OCI-LY1 (cell line): ENCODE data around the gene CIAPIN1.

ENCODE experiments used
- H2AFZ ChIP-seq: fragments of 200-600 bp; sonication (generic), shearing (Covaris generic); 2 replicates; pipeline ENCODE4 v1.6.0; 2014; ENCODE audit warnings: antibody characterized with exemption, mild to moderate bottlenecking, low read length
- H3F3A ChIP-seq: fragments of 200-600 bp; sonication (generic), shearing (Covaris generic); 2 replicates; pipeline ENCODE4 v1.6.0; 2014; ENCODE audit warnings: mild to moderate bottlenecking, antibody characterized with exemption, low read length, moderate library complexity; ENCODE audit not compliant: insufficient read depth
- H3K27ac ChIP-seq: fragments of 200-600 bp; sonication (generic); 2 replicates; pipeline ENCODE4 v1.5.1; 2014; ENCODE audit warnings: low read length, mixed run types, mild to moderate bottlenecking, low read depth; ENCODE audit not compliant: poor library complexity, severe bottlenecking
- H3K27me3 ChIP-seq: fragments of 200-600 bp; sonication (generic); 2 replicates; pipeline ENCODE4 v1.6.0; 2014; ENCODE audit warnings: antibody characterized with exemption, mild to moderate bottlenecking, low read length, moderate library complexity; ENCODE audit not compliant: insufficient read depth
- H3K36me3 ChIP-seq: fragments of 200-600 bp; sonication (generic); 2 replicates; pipeline ENCODE4 v1.6.1; 2014; ENCODE audit warnings: mild to moderate bottlenecking, antibody characterized with exemption, low read length, moderate library complexity, mixed read lengths; ENCODE audit not compliant: insufficient read depth
- H3K4me1 ChIP-seq: fragments of 200-600 bp; sonication (generic); 2 replicates; pipeline ENCODE4 v1.5.1; 2014; ENCODE audit warnings: mild to moderate bottlenecking, low read length, moderate library complexity; ENCODE audit not compliant: insufficient read depth, severe bottlenecking
- H3K4me2 ChIP-seq: fragments of 200-600 bp; sonication (generic), shearing (Covaris generic); 2 replicates; pipeline ENCODE4 v1.6.1; 2014; ENCODE audit warnings: low read length
- H3K4me3 ChIP-seq: fragments of 200-600 bp; sonication (generic); 2 replicates; pipeline ENCODE4 v1.5.1; 2014; ENCODE audit warnings: low read length, low read depth, mild to moderate bottlenecking, mixed read lengths; ENCODE audit not compliant: poor library complexity, severe bottlenecking
- H3K79me2 ChIP-seq: fragments of 200-600 bp; shearing (Covaris generic); 2 replicates; pipeline ENCODE4 v1.6.1; 2016; ENCODE audit warnings: mixed run types, low read length, mixed read lengths; ENCODE audit not compliant: insufficient read depth
- H3K9ac ChIP-seq: fragments of 200-600 bp; sonication (generic), shearing (Covaris generic); 2 replicates; pipeline ENCODE4 v1.6.1; 2014; ENCODE audit warnings: mild to moderate bottlenecking, low read length, mixed read lengths
- H3K9me2 ChIP-seq: fragments of 200-600 bp; sonication (generic), shearing (Covaris generic); 2 replicates; pipeline ENCODE4 v1.6.1; 2014; ENCODE audit warnings: low read depth, mild to moderate bottlenecking, low read length, mixed read lengths
- H3K9me3 ChIP-seq: fragments of 200-600 bp; shearing (Covaris generic); 2 replicates; pipeline ENCODE4 v1.6.1; 2014; ENCODE audit warnings: low read length, mixed read lengths
- H4K20me1 ChIP-seq: fragments of 200-600 bp; sonication (generic), shearing (Covaris generic); 2 replicates; pipeline ENCODE4 v1.6.0; 2016; ENCODE audit warnings: mild to moderate bottlenecking, low read length; ENCODE audit not compliant: insufficient read depth
- EZH2 ChIP-seq: fragments of 200-600 bp; sonication (generic), shearing (Covaris generic); IDR thresholded peaks from 2 replicates; pipeline ENCODE4 v1.8.0; 2017; ENCODE audit warnings: borderline replicate concordance, mixed run types, mild to moderate bottlenecking, antibody characterized with exemption, low read length, moderate library complexity, mixed read lengths
- TF ChIP-seq, protein P1 (sequence below): fragments of 200-600 bp; sonication (generic), shearing (Covaris generic); IDR thresholded peaks from 2 replicates; pipeline ENCODE4 v1.5.1; 2017; ENCODE audit warnings: mild to moderate bottlenecking, antibody characterized with exemption, low read length, moderate library complexity, mixed read lengths

CIAPIN1 gene

DNA sequence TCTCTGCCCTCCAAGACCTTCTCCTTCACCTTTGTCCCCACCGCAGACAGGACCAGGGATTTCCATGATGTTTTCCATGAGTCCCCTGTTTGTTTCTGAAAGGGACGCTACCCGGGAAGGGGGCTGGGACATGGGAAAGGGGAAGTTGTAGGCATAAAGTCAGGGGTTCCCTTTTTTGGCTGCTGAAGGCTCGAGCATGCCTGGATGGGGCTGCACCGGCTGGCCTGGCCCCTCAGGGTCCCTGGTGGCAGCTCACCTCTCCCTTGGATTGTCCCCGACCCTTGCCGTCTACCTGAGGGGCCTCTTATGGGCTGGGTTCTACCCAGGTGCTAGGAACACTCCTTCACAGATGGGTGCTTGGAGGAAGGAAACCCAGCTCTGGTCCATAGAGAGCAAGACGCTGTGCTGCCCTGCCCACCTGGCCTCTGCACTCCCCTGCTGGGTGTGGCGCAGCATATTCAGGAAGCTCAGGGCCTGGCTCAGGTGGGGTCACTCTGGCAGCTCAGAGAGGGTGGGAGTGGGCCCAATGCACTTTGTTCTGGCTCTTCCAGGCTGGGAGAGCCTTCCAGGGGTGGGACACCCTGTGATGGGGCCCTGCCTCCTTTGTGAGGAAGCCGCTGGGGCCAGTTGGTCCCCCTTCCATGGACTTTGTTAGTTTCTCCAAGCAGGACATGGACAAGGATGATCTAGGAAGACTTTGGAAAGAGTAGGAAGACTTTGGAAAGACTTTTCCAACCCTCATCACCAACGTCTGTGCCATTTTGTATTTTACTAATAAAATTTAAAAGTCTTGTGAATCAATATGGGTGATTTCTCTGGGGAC lies 62.7 kb downstream of the CIAPIN1 start:
- no peak overlapping the region for H3K27ac ChIP-seq
- TF ChIP-seq EZH2, result no peak
- TF ChIP-seq, protein P1, sequence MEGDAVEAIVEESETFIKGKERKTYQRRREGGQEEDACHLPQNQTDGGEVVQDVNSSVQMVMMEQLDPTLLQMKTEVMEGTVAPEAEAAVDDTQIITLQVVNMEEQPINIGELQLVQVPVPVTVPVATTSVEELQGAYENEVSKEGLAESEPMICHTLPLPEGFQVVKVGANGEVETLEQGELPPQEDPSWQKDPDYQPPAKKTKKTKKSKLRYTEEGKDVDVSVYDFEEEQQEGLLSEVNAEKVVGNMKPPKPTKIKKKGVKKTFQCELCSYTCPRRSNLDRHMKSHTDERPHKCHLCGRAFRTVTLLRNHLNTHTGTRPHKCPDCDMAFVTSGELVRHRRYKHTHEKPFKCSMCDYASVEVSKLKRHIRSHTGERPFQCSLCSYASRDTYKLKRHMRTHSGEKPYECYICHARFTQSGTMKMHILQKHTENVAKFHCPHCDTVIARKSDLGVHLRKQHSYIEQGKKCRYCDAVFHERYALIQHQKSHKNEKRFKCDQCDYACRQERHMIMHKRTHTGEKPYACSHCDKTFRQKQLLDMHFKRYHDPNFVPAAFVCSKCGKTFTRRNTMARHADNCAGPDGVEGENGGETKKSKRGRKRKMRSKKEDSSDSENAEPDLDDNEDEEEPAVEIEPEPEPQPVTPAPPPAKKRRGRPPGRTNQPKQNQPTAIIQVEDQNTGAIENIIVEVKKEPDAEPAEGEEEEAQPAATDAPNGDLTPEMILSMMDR, result no peak
- no peak overlapping the region for H3K9ac ChIP-seq
- no peaks in the 10 kb centered on the region for H4K20me1 ChIP-seq
- H3K4me2 ChIP-seq, result no peak overlapping the region
- no peaks in the 10 kb centered on the region for H3K4me1 ChIP-seq
- H3K9me2 ChIP-seq, result no peaks in the 10 kb centered on the region
- H3K4me3 ChIP-seq, result no peak overlapping the region
- H3K9me3 ChIP-seq, result no peaks in the 10 kb centered on the region
- H3F3A ChIP-seq, result no peaks in the 10 kb centered on the region
- H3K79me2 ChIP-seq, result no peaks in the 10 kb centered on the region
- no peaks in the 10 kb centered on the region for H3K36me3 ChIP-seq
- no peak overlapping the region for H2AFZ ChIP-seq
- peaks cover 13% of the 10 kb centered on the region for H3K27me3 ChIP-seq

DNA sequence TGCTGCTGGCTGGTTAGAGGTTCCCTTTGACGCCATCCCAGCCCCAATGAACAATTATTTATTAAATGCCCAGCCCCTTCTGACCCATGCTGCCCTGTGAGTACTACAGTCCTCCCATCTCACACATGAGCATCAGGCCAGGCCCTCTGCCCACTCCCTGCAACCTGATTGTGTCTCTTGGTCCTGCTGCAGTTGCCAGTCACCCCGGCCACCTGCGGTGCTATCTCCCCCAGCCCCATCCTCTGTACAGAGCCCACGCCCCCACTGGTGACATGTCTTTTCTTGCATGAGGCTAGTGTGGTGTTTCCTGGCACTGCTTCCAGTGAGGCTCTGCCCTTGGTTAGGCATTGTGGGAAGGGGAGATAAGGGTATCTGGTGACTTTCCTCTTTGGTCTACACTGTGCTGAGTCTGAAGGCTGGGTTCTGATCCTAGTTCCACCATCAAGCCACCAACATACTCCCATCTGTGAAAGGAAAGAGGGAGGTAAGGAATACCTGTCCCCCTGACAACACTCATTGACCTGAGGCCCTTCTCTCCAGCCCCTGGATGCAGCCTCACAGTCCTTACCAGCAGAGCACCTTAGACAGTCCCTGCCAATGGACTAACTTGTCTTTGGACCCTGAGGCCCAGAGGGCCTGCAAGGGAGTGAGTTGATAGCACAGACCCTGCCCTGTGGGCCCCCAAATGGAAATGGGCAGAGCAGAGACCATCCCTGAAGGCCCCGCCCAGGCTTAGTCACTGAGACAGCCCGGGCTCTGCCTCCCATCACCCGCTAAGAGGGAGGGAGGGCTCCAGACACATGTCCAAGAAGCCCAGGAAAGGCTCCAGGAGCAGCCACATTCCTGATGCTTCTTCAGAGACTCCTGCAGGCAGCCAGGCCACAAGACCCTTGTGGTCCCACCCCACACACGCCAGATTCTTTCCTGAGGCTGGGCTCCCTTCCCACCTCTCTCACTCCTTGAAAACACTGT lies 63.6 kb downstream of the CIAPIN1 start:
- Histone ChIP-seq H3K4me3 (no peak overlapping the region), H2AFZ (no peak overlapping the region), H3K27me3 (peaks cover 13% of the 10 kb centered on the region), H3K9ac (no peak overlapping the region), H3K9me2 (no peaks in the 10 kb centered on the region), H4K20me1 (no peaks in the 10 kb centered on the region), H3K79me2 (no peaks in the 10 kb centered on the region), H3K9me3 (no peaks in the 10 kb centered on the region), H3K4me2 (no peak overlapping the region), H3K27ac (no peak overlapping the region), H3K36me3 (no peaks in the 10 kb centered on the region), H3K4me1 (no peaks in the 10 kb centered on the region), H3F3A (no peaks in the 10 kb centered on the region)
- TF ChIP-seq, protein P1, result no peak
- TF ChIP-seq EZH2, result no peak

DNA sequence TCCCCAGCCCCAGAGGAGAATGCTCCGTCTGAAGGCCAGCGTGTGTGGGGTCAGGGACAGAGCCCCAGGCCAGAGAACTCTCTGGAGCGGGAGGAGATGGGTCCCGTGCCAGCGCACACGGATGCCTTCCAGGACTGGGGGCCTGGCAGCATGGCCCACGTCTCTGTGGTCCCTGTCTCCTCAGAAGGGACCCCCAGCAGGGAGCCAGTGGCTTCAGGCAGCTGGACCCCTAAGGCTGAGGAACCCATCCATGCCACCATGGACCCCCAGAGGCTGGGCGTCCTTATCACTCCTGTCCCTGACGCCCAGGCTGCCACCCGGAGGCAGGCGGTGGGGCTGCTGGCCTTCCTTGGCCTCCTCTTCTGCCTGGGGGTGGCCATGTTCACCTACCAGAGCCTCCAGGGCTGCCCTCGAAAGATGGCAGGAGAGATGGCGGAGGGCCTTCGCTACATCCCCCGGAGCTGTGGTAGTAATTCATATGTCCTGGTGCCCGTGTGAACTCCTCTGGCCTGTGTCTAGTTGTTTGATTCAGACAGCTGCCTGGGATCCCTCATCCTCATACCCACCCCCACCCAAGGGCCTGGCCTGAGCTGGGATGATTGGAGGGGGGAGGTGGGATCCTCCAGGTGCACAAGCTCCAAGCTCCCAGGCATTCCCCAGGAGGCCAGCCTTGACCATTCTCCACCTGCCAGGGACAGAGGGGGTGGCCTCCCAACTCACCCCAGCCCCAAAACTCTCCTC lies 64.5 kb downstream of the CIAPIN1 start:
- Histone ChIP-seq H3F3A (no peaks in the 10 kb centered on the region), H3K9ac (no peak overlapping the region), H3K36me3 (no peaks in the 10 kb centered on the region), H3K27ac (no peak overlapping the region), H2AFZ (no peak overlapping the region), H3K9me3 (no peaks in the 10 kb centered on the region), H4K20me1 (no peaks in the 10 kb centered on the region), H3K9me2 (no peaks in the 10 kb centered on the region), H3K4me1 (no peaks in the 10 kb centered on the region), H3K4me2 (no peak overlapping the region), H3K4me3 (no peak overlapping the region), H3K79me2 (no peaks in the 10 kb centered on the region), H3K27me3 (peaks cover 13% of the 10 kb centered on the region; the same call in 1 of the 2 replicates)
- no peak for TF ChIP-seq EZH2
- TF ChIP-seq, protein P1, result no peak
